ENCODE results near the gene MAST4. TPM values are rescaled to one million over a fixed set of nuclear protein-coding genes. Genes with fewer than 3 reads are reported as not detected.

The MAST4 gene
- total and polyA plus RNA-seq, 4 donors, result 3.7 to 9.5 (median 6.5) TPM

GRCh38 chr5:66829826-66830225, 233.6 kb downstream of the MAST4 start:
- Histone ChIP-seq H3K9me3 (ENCODE audit: control insufficient read depth in 4 of 4, low read length in 3 of 4) (no peaks in the 10 kb centered on the region), H3K27ac (ENCODE audit: low read depth in 1 of 2, low read length in 2 of 2) (no peak overlapping the region), H3K4me1 (ENCODE audit: control insufficient read depth in 4 of 4, insufficient read depth in 4 of 4, low read length in 3 of 4) (peaks cover 1 to 12% (median 11%) of the 10 kb centered on the region in 4 donors), H3K36me3 (ENCODE audit: control insufficient read depth in 4 of 4, insufficient read depth in 3 of 4, low read depth in 1 of 4, low read length in 3 of 4) (no peaks in the 10 kb centered on the region), H3K4me3 (ENCODE audit: low read depth in 1 of 3, low read length in 3 of 3) (no peak overlapping the region), H3K27me3 (ENCODE audit: control insufficient read depth in 4 of 4, insufficient read depth in 4 of 4, low read length in 3 of 4) (no peaks in the 10 kb centered on the region), H3K9ac (ENCODE audit: low read depth in 1 of 2, low read length in 2 of 2) (no peak overlapping the region)
- DNase-seq (ENCODE audit: low spot score), result no peak
- TF ChIP-seq GABPA (IDR thresholded peaks at IDR 0.05 in 1 of 2, conservative IDR thresholded peaks at IDR 0.05 in 1 of 2) (no peak), FOXA2 (IDR thresholded peaks at IDR 0.05) (no peak), ZBTB33 (IDR thresholded peaks at IDR 0.05) (no peak), YY1 (IDR thresholded peaks at IDR 0.05) (no peak), REST (IDR thresholded peaks at IDR 0.05) (no peak), EGR1 (IDR thresholded peaks at IDR 0.05; ENCODE audit: low read depth in 2 of 2) (no peak), RAD21 (IDR thresholded peaks at IDR 0.05) (no peak), HNF4A (conservative IDR thresholded peaks at IDR 0.05) (no peak), TAF1 (conservative IDR thresholded peaks at IDR 0.05) (no peak), JUND (IDR thresholded peaks at IDR 0.05) (no peak), FOXA1 (IDR thresholded peaks at IDR 0.05) (no peak), MAX (IDR thresholded peaks at IDR 0.05) (no peak), CTCF (IDR thresholded peaks at IDR 0.05; ENCODE audit: low read depth, low read length, missing input control) (no peak), RXRA (IDR thresholded peaks at IDR 0.05) (no peak)
- 61% methylated on average over 2 of the region's 2 CpGs for WGBS

GRCh38 chr5:66830636-66831035, 234.4 kb downstream of the MAST4 start:
- TF ChIP-seq ATF3 (IDR thresholded peaks at IDR 0.05) (no peak), RAD21 (IDR thresholded peaks at IDR 0.05) (peak; percentile 13 to 38)

More at GRCh38 chr5:66830636-66831035, 234.4 kb downstream of the MAST4 start:
- no peak for DNase-seq (ENCODE audit: low spot score)
- Histone ChIP-seq H3K9me3 (ENCODE audit: control insufficient read depth in 4 of 4, low read length in 3 of 4) (no peaks in the 10 kb centered on the region), H3K4me3 (ENCODE audit: low read depth in 1 of 3, low read length in 3 of 3) (no peak overlapping the region), H3K36me3 (ENCODE audit: control insufficient read depth in 4 of 4, insufficient read depth in 3 of 4, low read depth in 1 of 4, low read length in 3 of 4) (no peaks in the 10 kb centered on the region), H3K27ac (ENCODE audit: low read depth in 1 of 2, low read length in 2 of 2) (no peak overlapping the region), H3K9ac (ENCODE audit: low read depth in 1 of 2, low read length in 2 of 2) (no peak overlapping the region), H3K27me3 (ENCODE audit: control insufficient read depth in 4 of 4, insufficient read depth in 4 of 4, low read length in 3 of 4) (no peaks in the 10 kb centered on the region), H3K4me1 (ENCODE audit: control insufficient read depth in 4 of 4, insufficient read depth in 4 of 4, low read length in 3 of 4) (peaks cover 1 to 12% (median 11%) of the 10 kb centered on the region in 4 donors)
- 17% methylated on average over 1 of the region's 1 CpG for WGBS

Measured in liver (tissue), 9 donors.